Measurements from ENCODE around the gene WDR36. TPM values are rescaled to one million over a fixed set of nuclear protein-coding genes. Genes with fewer than 3 reads are reported as not detected.

WDR36 gene
- total RNA-seq, 2 experiments from 2014 or later, result 22.0 to 22.4 TPM

- TF ChIP-seq, protein P1, sequence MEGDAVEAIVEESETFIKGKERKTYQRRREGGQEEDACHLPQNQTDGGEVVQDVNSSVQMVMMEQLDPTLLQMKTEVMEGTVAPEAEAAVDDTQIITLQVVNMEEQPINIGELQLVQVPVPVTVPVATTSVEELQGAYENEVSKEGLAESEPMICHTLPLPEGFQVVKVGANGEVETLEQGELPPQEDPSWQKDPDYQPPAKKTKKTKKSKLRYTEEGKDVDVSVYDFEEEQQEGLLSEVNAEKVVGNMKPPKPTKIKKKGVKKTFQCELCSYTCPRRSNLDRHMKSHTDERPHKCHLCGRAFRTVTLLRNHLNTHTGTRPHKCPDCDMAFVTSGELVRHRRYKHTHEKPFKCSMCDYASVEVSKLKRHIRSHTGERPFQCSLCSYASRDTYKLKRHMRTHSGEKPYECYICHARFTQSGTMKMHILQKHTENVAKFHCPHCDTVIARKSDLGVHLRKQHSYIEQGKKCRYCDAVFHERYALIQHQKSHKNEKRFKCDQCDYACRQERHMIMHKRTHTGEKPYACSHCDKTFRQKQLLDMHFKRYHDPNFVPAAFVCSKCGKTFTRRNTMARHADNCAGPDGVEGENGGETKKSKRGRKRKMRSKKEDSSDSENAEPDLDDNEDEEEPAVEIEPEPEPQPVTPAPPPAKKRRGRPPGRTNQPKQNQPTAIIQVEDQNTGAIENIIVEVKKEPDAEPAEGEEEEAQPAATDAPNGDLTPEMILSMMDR (IDR thresholded peaks at IDR 0.05), result no peak
- POLR2A ChIA-PET, result no interaction called here
- H3K4me3 Mint-ChIP-seq, result peak overlapping the region; percentile 50
- H3K36me3 Mint-ChIP-seq (ENCODE audit: low read depth), result no peaks in the 10 kb centered on the region
- Histone ChIP-seq H3K4me3 (ENCODE audit: low read length) (no peak overlapping the region), H3K36me3 (ENCODE audit: insufficient read depth, low read length) (no peaks in the 10 kb centered on the region), H3K9me3 (ENCODE audit: control insufficient read depth in 1 of 2, insufficient read depth in 1 of 2, low read length in 2 of 2) (no peaks in the 10 kb centered on the region), H3K27ac (ENCODE audit: low read depth in 1 of 2, low read length in 2 of 2) (no peak overlapping the region), H3K4me1 (ENCODE audit: insufficient read depth, low read length) (peaks cover 23% of the 10 kb centered on the region), H3K27me3 (ENCODE audit: control insufficient read depth in 1 of 2, insufficient read depth in 2 of 2, low read length in 2 of 2) (peaks cover 49 to 81% of the 10 kb centered on the region in 2 experiments)
- peak in 2 of 14 experiments; percentile 7 to 40 for DNase-seq
- H3K27ac Mint-ChIP-seq, result no peak overlapping the region
- CTCF ChIA-PET, result no interaction called here
- ATAC-seq (ENCODE audit: poor library complexity), result peak; percentile 49
- H3K9me3 Mint-ChIP-seq, result no peaks in the 10 kb centered on the region
- intact Hi-C loops (cut with DNase I, micrococcal nuclease), result no loop called here
- peaks cover 32% of the 10 kb centered on the region for H3K4me1 Mint-ChIP-seq (ENCODE audit: low read depth)
- H3K27me3 Mint-ChIP-seq, result peaks cover 100% of the 10 kb centered on the region
Observed at GRCh38 chr5:111070272-111071134, 21.6 kb upstream of the WDR36 start.

- Histone ChIP-seq H3K4me1 (ENCODE audit: insufficient read depth, low read length) (peaks cover 23% of the 10 kb centered on the region), H3K27ac (ENCODE audit: low read depth in 1 of 2, low read length in 2 of 2) (no peak within 1 kb of the TSS), H3K36me3 (ENCODE audit: insufficient read depth, low read length) (no peaks in the 10 kb centered on the region), H3K27me3 (ENCODE audit: control insufficient read depth in 1 of 2, insufficient read depth in 2 of 2, low read length in 2 of 2) (peaks cover 49 to 76% of the 10 kb centered on the region in 2 experiments), H3K9me3 (ENCODE audit: control insufficient read depth in 1 of 2, insufficient read depth in 1 of 2, low read length in 2 of 2) (no peaks in the 10 kb centered on the region), H3K4me3 (ENCODE audit: low read length) (no peak within 1 kb of the TSS)
- no peak for DNase-seq
- ChIA-PET POLR2A (no interaction called here), CTCF (no interaction called here)
- Mint-ChIP-seq H3K4me3 (peak within 1 kb of the TSS; percentile 85), H3K9me3 (no peaks in the 10 kb centered on the region), H3K27me3 (peaks cover 96% of the 10 kb centered on the region), H3K27ac (no peak within 1 kb of the TSS), H3K4me1 (ENCODE audit: low read depth) (peaks cover 32% of the 10 kb centered on the region), H3K36me3 (ENCODE audit: low read depth) (no peaks in the 10 kb centered on the region)
- ATAC-seq (ENCODE audit: poor library complexity), result no peak
- TF ChIP-seq, protein P1 (IDR thresholded peaks at IDR 0.05), result no peak
- intact Hi-C loops (cut with DNase I, micrococcal nuclease), result no loop called here
Observed at GRCh38 chr5:111071413-111071812, 20.7 kb upstream of the WDR36 start, which contains the start of gene TSLP. TSLP (plus strand) TSS chr5:111071713; CDS start chr5:111071891, 178 bp downstream.

DNA sequence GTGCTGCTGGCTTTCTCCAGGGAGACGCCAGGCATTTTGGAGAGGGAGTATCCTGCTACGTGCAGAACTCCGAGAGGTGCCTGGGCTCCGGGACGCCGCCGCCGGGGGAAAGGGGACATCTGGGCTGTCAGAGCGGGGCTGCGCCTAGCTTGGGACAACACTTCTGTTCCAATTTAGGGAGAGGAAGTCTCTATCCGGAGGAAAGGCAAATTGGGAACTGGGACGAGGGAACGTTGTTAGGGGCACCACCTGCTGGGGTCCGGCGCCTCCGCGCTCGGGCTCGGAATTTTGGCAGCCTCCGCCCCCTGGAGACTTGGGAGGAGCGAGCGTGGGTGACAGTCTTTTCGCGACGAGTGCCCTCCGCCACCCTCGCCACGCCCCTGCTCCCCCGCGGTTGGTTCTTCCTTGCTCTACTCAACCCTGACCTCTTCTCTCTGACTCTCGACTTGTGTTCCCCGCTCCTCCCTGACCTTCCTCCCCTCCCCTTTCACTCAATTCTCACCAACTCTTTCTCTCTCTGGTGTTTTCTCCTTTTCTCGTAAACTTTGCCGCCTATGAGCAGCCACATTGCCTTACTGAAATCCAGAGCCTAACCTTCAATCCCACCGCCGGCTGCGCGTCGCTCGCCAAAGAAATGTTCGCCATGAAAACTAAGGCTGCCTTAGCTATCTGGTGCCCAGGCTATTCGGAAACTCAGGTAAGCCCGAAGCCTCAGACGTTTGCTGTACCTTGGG lies 19.0 kb upstream of the WDR36 start:
- TF ChIP-seq, protein P1 (IDR thresholded peaks at IDR 0.05), result no peak
- Mint-ChIP-seq H3K27ac (no peak overlapping the region), H3K9me3 (no peaks in the 10 kb centered on the region), H3K4me1 (ENCODE audit: low read depth) (peaks cover 32% of the 10 kb centered on the region), H3K27me3 (peaks cover 88% of the 10 kb centered on the region), H3K36me3 (ENCODE audit: low read depth) (no peaks in the 10 kb centered on the region), H3K4me3 (peak overlapping the region; percentile 85)
- Histone ChIP-seq H3K4me1 (ENCODE audit: insufficient read depth, low read length) (peaks cover 23% of the 10 kb centered on the region), H3K36me3 (ENCODE audit: insufficient read depth, low read length) (no peaks in the 10 kb centered on the region), H3K4me3 (ENCODE audit: low read length) (peak overlapping the region; percentile 46), H3K9me3 (ENCODE audit: control insufficient read depth in 1 of 2, insufficient read depth in 1 of 2, low read length in 2 of 2) (no peaks in the 10 kb centered on the region), H3K27me3 (ENCODE audit: control insufficient read depth in 1 of 2, insufficient read depth in 2 of 2, low read length in 2 of 2) (peaks cover 44 to 70% of the 10 kb centered on the region in 2 experiments), H3K27ac (ENCODE audit: low read depth in 1 of 2, low read length in 2 of 2) (no peak overlapping the region)
- POLR2A ChIA-PET, result no interaction called here
- DNase-seq, result peak; percentile 10 to 75 (median 37)
- CTCF ChIA-PET, result no interaction called here
- peak; percentile 87 for ATAC-seq (ENCODE audit: poor library complexity)
- intact Hi-C loops (cut with DNase I, micrococcal nuclease), result no loop called here
